CD8-positive, alpha-beta memory T cell (primary cell): ENCODE results near the gene KCNQ5. TPM values are rescaled to one million over a fixed set of nuclear protein-coding genes. Genes with fewer than 3 reads are reported as not detected.

Experiments
- CTCF ChIA-PET: fragments of 350-600 bp; sonication (Branson Sonifier 250); formaldehyde crosslinking; loops from one replicate; lab custom pipeline; 2021; ENCODE audit warnings: antibody characterized with exemption; lab: Charles Lee
- POLR2A ChIA-PET: fragments of 350-600 bp; sonication (Branson Sonifier 250); formaldehyde crosslinking; loops from one replicate; lab custom pipeline; 2021; ENCODE audit warnings: antibody characterized with exemption; lab: Charles Lee
- DNase-seq, 5 donors: peaks; one replicate each; pipeline versions ENCODE4 v3.0.0 to v3.0.0-alpha.2; 2020 to 2022; ENCODE audit warnings: mixed read lengths in 1 of 5
- H3K27ac ChIP-seq: one replicate; pipeline ENCODE4 v1.7.0; 2013; ENCODE audit warnings: low read depth, mild to moderate bottlenecking, low read length, moderate library complexity
- H3K27me3 ChIP-seq: 2 replicates; pipeline ENCODE4 v1.7.0; 2013; ENCODE audit warnings: low read length, mild to moderate bottlenecking; ENCODE audit not compliant: insufficient read depth, poor library complexity, severe bottlenecking
- H3K36me3 ChIP-seq: 2 replicates; pipeline ENCODE4 v1.7.0; 2013; ENCODE audit warnings: mild to moderate bottlenecking, low read length, moderate library complexity; ENCODE audit not compliant: insufficient read depth
- H3K4me1 ChIP-seq: 2 replicates; pipeline ENCODE4 v1.7.0; 2013; ENCODE audit warnings: mild to moderate bottlenecking, low read length, moderate library complexity; ENCODE audit not compliant: insufficient read depth
- H3K4me3 ChIP-seq: 2 replicates; pipeline ENCODE4 v1.7.0; 2013; ENCODE audit warnings: mild to moderate bottlenecking, low read length
- H3K9me3 ChIP-seq: 2 replicates; pipeline ENCODE4 v1.7.0; 2013; ENCODE audit warnings: mild to moderate bottlenecking, low read length
- H3K27ac Mint-ChIP-seq, 8 donors: one replicate each; pipeline ENCODE4 v1.8.0; 2020 to 2021; ENCODE audit warnings: mixed read lengths in 8 of 8, mild to moderate bottlenecking in 6 of 8, inconsistent platforms in 3 of 8, moderate library complexity in 3 of 8
- H3K27me3 Mint-ChIP-seq, 2 donors: one replicate each; pipeline ENCODE4 v1.8.0; 2020 to 2021; ENCODE audit warnings: mixed read lengths in 2 of 2, mild to moderate bottlenecking in 1 of 2, moderate library complexity in 1 of 2
- H3K36me3 Mint-ChIP-seq, 3 donors: one replicate each; pipeline ENCODE4 v1.8.0; 2020 to 2021; ENCODE audit warnings: mixed read lengths in 3 of 3, inconsistent platforms in 1 of 3, mild to moderate bottlenecking in 1 of 3
- H3K4me1 Mint-ChIP-seq, 3 donors: one replicate each; pipeline ENCODE4 v1.8.0; 2020 to 2021; ENCODE audit warnings: mixed read lengths in 3 of 3, inconsistent platforms in 1 of 3, mild to moderate bottlenecking in 1 of 3
- H3K4me3 Mint-ChIP-seq, 7 donors: one replicate each; pipeline ENCODE4 v1.8.0; 2020 to 2021; ENCODE audit warnings: mixed read lengths in 7 of 7, mild to moderate bottlenecking in 6 of 7, moderate library complexity in 4 of 7, inconsistent platforms in 2 of 7
- H3K9me3 Mint-ChIP-seq, 5 donors: one replicate each; pipeline ENCODE4 v1.8.0; 2020 to 2022; ENCODE audit warnings: mixed read lengths in 5 of 5, mild to moderate bottlenecking in 3 of 5, moderate library complexity in 2 of 5, inconsistent platforms in 1 of 5
- polyA plus RNA-seq: library from polyadenylated mRNA; unstranded; fragments of 300-500 nt; fragmentation: Illumina TruSeq; gene quantifications from one replicate; pipeline ENCODE4 v1.2.3, GENCODE V29; 2021
- total RNA-seq, 2 experiments: library from RNA; stranded (reverse); gene quantifications; one replicate each; pipeline ENCODE4 v1.2.3, GENCODE V29; 2021

Gene KCNQ5
- total and polyA plus RNA-seq, 3 experiments from 2014 or later = 0.85 to 8.5 (median 7.9) TPM

- H3K4me3 Mint-ChIP-seq = no peak overlapping the region
Observed at GRCh38 chr6:73143551-73143950, 521.7 kb downstream of the KCNQ5 start.

GRCh38 chr6:73144516-73144915, 522.7 kb downstream of the KCNQ5 start:
- CTCF ChIA-PET = no interaction called here

More at GRCh38 chr6:73143551-73143950, 521.7 kb downstream of the KCNQ5 start:
- Histone ChIP-seq H3K27me3 (no peaks in the 10 kb centered on the region), H3K27ac (no peak overlapping the region), H3K36me3 (no peaks in the 10 kb centered on the region), H3K4me1 (no peaks in the 10 kb centered on the region), H3K9me3 (no peaks in the 10 kb centered on the region), H3K4me3 (no peak overlapping the region)
- ChIA-PET CTCF (no interaction called here), POLR2A (no interaction called here)
- no peak for DNase-seq
- Mint-ChIP-seq H3K36me3 (peaks cover 0 to 1% (median 0%) of the 10 kb centered on the region in 3 donors), H3K4me1 (no peaks in the 10 kb centered on the region), H3K9me3 (no peaks in the 10 kb centered on the region), H3K27me3 (no peaks in the 10 kb centered on the region), H3K27ac (no peak overlapping the region)

GRCh38 chr6:73145690-73146089, 523.8 kb downstream of the KCNQ5 start:
- no peak overlapping the region for H3K4me3 Mint-ChIP-seq
- ChIA-PET CTCF (no interaction called here), POLR2A (no interaction called here)

More at GRCh38 chr6:73144516-73144915, 522.7 kb downstream of the KCNQ5 start:
- no peak overlapping the region for H3K4me3 Mint-ChIP-seq
- H3K9me3 Mint-ChIP-seq = no peaks in the 10 kb centered on the region
- no peak overlapping the region for H3K27ac ChIP-seq
- H3K36me3 ChIP-seq = no peaks in the 10 kb centered on the region
- H3K4me1 Mint-ChIP-seq = no peaks in the 10 kb centered on the region
- POLR2A ChIA-PET = no interaction called here
- H3K4me1 ChIP-seq = no peaks in the 10 kb centered on the region
- H3K9me3 ChIP-seq = no peaks in the 10 kb centered on the region
- no peak for DNase-seq
- H3K27me3 ChIP-seq = no peaks in the 10 kb centered on the region
- H3K36me3 Mint-ChIP-seq = peaks cover 0 to 1% (median 0%) of the 10 kb centered on the region in 3 donors
- no peak overlapping the region for H3K4me3 ChIP-seq
- no peak overlapping the region for H3K27ac Mint-ChIP-seq
- H3K27me3 Mint-ChIP-seq = no peaks in the 10 kb centered on the region

GRCh38 chr6:73151732-73152131, 529.9 kb downstream of the KCNQ5 start:
- no peaks in the 10 kb centered on the region for H3K4me1 ChIP-seq
- no peaks in the 10 kb centered on the region for H3K36me3 ChIP-seq
- no peak overlapping the region for H3K4me3 ChIP-seq
- Mint-ChIP-seq H3K9me3 (peaks cover 0 to 2% (median 0%) of the 10 kb centered on the region in 5 donors), H3K4me3 (no peak overlapping the region), H3K27me3 (peaks cover 0 to 1% of the 10 kb centered on the region in 2 donors), H3K36me3 (no peaks in the 10 kb centered on the region), H3K27ac (no peak overlapping the region), H3K4me1 (no peaks in the 10 kb centered on the region)
- DNase-seq = no peak
- POLR2A ChIA-PET = no interaction called here
- H3K27ac ChIP-seq = no peak overlapping the region
- no peaks in the 10 kb centered on the region for H3K27me3 ChIP-seq
- CTCF ChIA-PET = no interaction called here
- H3K9me3 ChIP-seq = no peaks in the 10 kb centered on the region

More at GRCh38 chr6:73145690-73146089, 523.8 kb downstream of the KCNQ5 start:
- no peaks in the 10 kb centered on the region for H3K36me3 ChIP-seq
- no peak overlapping the region for H3K27ac ChIP-seq
- no peak overlapping the region for H3K4me3 ChIP-seq
- DNase-seq = no peak
- no peaks in the 10 kb centered on the region for H3K9me3 Mint-ChIP-seq
- peaks cover 0 to 1% (median 0%) of the 10 kb centered on the region in 3 donors for H3K36me3 Mint-ChIP-seq
- no peaks in the 10 kb centered on the region for H3K27me3 ChIP-seq
- H3K4me1 Mint-ChIP-seq = no peaks in the 10 kb centered on the region
- no peaks in the 10 kb centered on the region for H3K4me1 ChIP-seq
- no peak overlapping the region for H3K27ac Mint-ChIP-seq
- H3K9me3 ChIP-seq = no peaks in the 10 kb centered on the region
- H3K27me3 Mint-ChIP-seq = no peaks in the 10 kb centered on the region

GRCh38 chr6:73152556-73152955, 530.7 kb downstream of the KCNQ5 start:
- no peak overlapping the region for H3K4me3 Mint-ChIP-seq
- H3K27ac Mint-ChIP-seq = no peak overlapping the region
- ChIA-PET POLR2A (no interaction called here), CTCF (no interaction called here)
- no peaks in the 10 kb centered on the region for H3K36me3 Mint-ChIP-seq
- no peak overlapping the region for H3K4me3 ChIP-seq
- no peaks in the 10 kb centered on the region for H3K36me3 ChIP-seq
- peaks cover 0 to 3% (median 0%) of the 10 kb centered on the region in 5 donors for H3K9me3 Mint-ChIP-seq
- DNase-seq = no peak
- no peaks in the 10 kb centered on the region for H3K9me3 ChIP-seq
- H3K27ac ChIP-seq = no peak overlapping the region
- no peaks in the 10 kb centered on the region for H3K4me1 ChIP-seq
- peaks cover 0 to 2% of the 10 kb centered on the region in 2 donors for H3K27me3 Mint-ChIP-seq
- H3K27me3 ChIP-seq = no peaks in the 10 kb centered on the region
- H3K4me1 Mint-ChIP-seq = no peaks in the 10 kb centered on the region

- no peaks in the 10 kb centered on the region for H3K27me3 ChIP-seq
- ChIA-PET CTCF (no interaction called here), POLR2A (no interaction called here)
- H3K4me1 ChIP-seq = no peaks in the 10 kb centered on the region
- Mint-ChIP-seq H3K36me3 (no peaks in the 10 kb centered on the region), H3K27me3 (peaks cover 0 to 2% of the 10 kb centered on the region in 2 donors), H3K4me3 (no peak overlapping the region), H3K9me3 (peaks cover 0 to 3% (median 0%) of the 10 kb centered on the region in 5 donors), H3K27ac (no peak overlapping the region), H3K4me1 (no peaks in the 10 kb centered on the region)
- no peak overlapping the region for H3K27ac ChIP-seq
- H3K9me3 ChIP-seq = no peaks in the 10 kb centered on the region
- no peak overlapping the region for H3K4me3 ChIP-seq
- no peak for DNase-seq
- no peaks in the 10 kb centered on the region for H3K36me3 ChIP-seq
Observed at GRCh38 chr6:73152966-73153757, 531.3 kb downstream of the KCNQ5 start.

GRCh38 chr6:73156793-73157767, 535.2 kb downstream of the KCNQ5 start:
- Mint-ChIP-seq H3K4me1 (no peaks in the 10 kb centered on the region), H3K36me3 (no peaks in the 10 kb centered on the region), H3K4me3 (peak overlapping the region in 2 of 7 donors; percentile 10 to 62), H3K27me3 (peaks cover 0 to 2% of the 10 kb centered on the region in 2 donors), H3K9me3 (peaks cover 0 to 3% (median 0%) of the 10 kb centered on the region in 5 donors), H3K27ac (no peak overlapping the region)
- Histone ChIP-seq H3K4me3 (no peak overlapping the region), H3K4me1 (no peaks in the 10 kb centered on the region), H3K36me3 (no peaks in the 10 kb centered on the region), H3K27me3 (no peaks in the 10 kb centered on the region), H3K9me3 (no peaks in the 10 kb centered on the region), H3K27ac (no peak overlapping the region)
- ChIA-PET CTCF (no interaction called here), POLR2A (no interaction called here)
- DNase-seq = no peak

GRCh38 chr6:73157870-73158269, 536.0 kb downstream of the KCNQ5 start:
- Mint-ChIP-seq H3K4me3 (no peak overlapping the region), H3K27ac (no peak overlapping the region), H3K36me3 (no peaks in the 10 kb centered on the region), H3K4me1 (no peaks in the 10 kb centered on the region), H3K9me3 (peaks cover 0 to 3% (median 0%) of the 10 kb centered on the region in 5 donors), H3K27me3 (peaks cover 0 to 2% of the 10 kb centered on the region in 2 donors)
- ChIA-PET CTCF (interaction anchor here (1.6 kb wide), 1 partner anchor 25 kb away, joined by 3 read pairs; no protein-coding TSS in a partner anchor), POLR2A (no interaction called here)
- DNase-seq = no peak
- no peak overlapping the region for H3K4me3 ChIP-seq
- H3K27ac ChIP-seq = no peak overlapping the region
- H3K4me1 ChIP-seq = no peaks in the 10 kb centered on the region
- no peaks in the 10 kb centered on the region for H3K36me3 ChIP-seq
- H3K27me3 ChIP-seq = no peaks in the 10 kb centered on the region
- H3K9me3 ChIP-seq = no peaks in the 10 kb centered on the region
